ENCODE results near the gene TGFB1. TPM values are rescaled to one million over a fixed set of nuclear protein-coding genes. Genes with fewer than 3 reads are reported as not detected.

TGFB1 gene
- total RNA-seq, 4 donors from 2014 or later = 12.4 to 29.1 (median 21.4) TPM

GRCh38 chr19:41366089-41366488 is 12.4 kb upstream of the TGFB1 start:
- TF ChIP-seq CTCF (IDR thresholded peaks at IDR 0.05; ENCODE audit: low read depth) = no peak

- TF ChIP-seq CTCF (IDR thresholded peaks at IDR 0.05; ENCODE audit: low read depth) = no peak
Measured at GRCh38 chr19:41364524-41365391, 11.0 kb upstream of the TGFB1 start.

GRCh38 chr19:41363753-41364523 is 10.2 kb upstream of the TGFB1 start, which contains the start of gene B9D2:
TSS of gene B9D2 (minus strand) at chr19:41364149. CDS start at chr19:41363519, 630 bp downstream.
- no peak for TF ChIP-seq CTCF (IDR thresholded peaks at IDR 0.05; ENCODE audit: low read depth)

- TF ChIP-seq CTCF (IDR thresholded peaks at IDR 0.05; ENCODE audit: low read depth) = no peak
Measured at GRCh38 chr19:41363371-41363752, 9.6 kb upstream of the TGFB1 start.

- no peak for TF ChIP-seq CTCF (IDR thresholded peaks at IDR 0.05; ENCODE audit: low read depth)
Measured at GRCh38 chr19:41362143-41362847, 8.6 kb upstream of the TGFB1 start.

- TF ChIP-seq CTCF (IDR thresholded peaks at IDR 0.05; ENCODE audit: low read depth) = no peak
Measured at GRCh38 chr19:41359741-41360140, 6.0 kb upstream of the TGFB1 start.
